H9 (cell line): ENCODE data around the gene PRRG3. TPM values are rescaled to one million over a fixed set of nuclear protein-coding genes. Genes with fewer than 3 reads are reported as not detected.

Experiments used
- DNase-seq: peaks from one replicate; pipeline ENCODE4 v3.0.0-alpha.2; 2017
- H2AFZ ChIP-seq: one replicate; pipeline ENCODE4 v1.6.1; 2013; ENCODE audit warnings: mild to moderate bottlenecking, low read length, control low read depth, moderate library complexity
- H2AK5ac ChIP-seq: 2 replicates; pipeline ENCODE4 v1.6.1; 2013; ENCODE audit warnings: low read length, control low read depth, mixed read lengths; ENCODE audit not compliant: insufficient read length
- H2BK120ac ChIP-seq: one replicate; pipeline ENCODE4 v1.6.1; 2013; ENCODE audit warnings: low read depth, mild to moderate bottlenecking, low read length, control low read depth, inconsistent platforms; ENCODE audit not compliant: poor library complexity, severe bottlenecking
- H2BK12ac ChIP-seq: 2 replicates; pipeline ENCODE4 v1.6.1; 2013; ENCODE audit warnings: low read length, control low read depth, mixed read lengths, low read depth; ENCODE audit not compliant: insufficient read length
- H2BK15ac ChIP-seq: 2 replicates; pipeline ENCODE4 v1.6.1; 2013; ENCODE audit warnings: low read depth, low read length, control low read depth
- H2BK20ac ChIP-seq: one replicate; pipeline ENCODE4 v1.6.1; 2013; ENCODE audit warnings: low read depth, mild to moderate bottlenecking, low read length, control low read depth, inconsistent platforms; ENCODE audit not compliant: poor library complexity, severe bottlenecking
- H2BK5ac ChIP-seq: 2 replicates; pipeline ENCODE4 v1.6.1; 2013; ENCODE audit warnings: low read length, control low read depth, mixed read lengths; ENCODE audit not compliant: insufficient read length
- H3K14ac ChIP-seq: 2 replicates; pipeline ENCODE4 v1.6.1; 2013; ENCODE audit warnings: low read length, control low read depth; ENCODE audit not compliant: insufficient read depth
- H3K18ac ChIP-seq: 2 replicates; pipeline ENCODE4 v1.6.1; 2013; ENCODE audit warnings: low read depth, mild to moderate bottlenecking, mixed read lengths, low read length, control low read depth; ENCODE audit not compliant: insufficient read length
- H3K23ac ChIP-seq: 2 replicates; pipeline ENCODE4 v1.6.1; 2013; ENCODE audit warnings: low read length, control low read depth, mixed read lengths, low read depth; ENCODE audit not compliant: insufficient read length
- H3K23me2 ChIP-seq: 2 replicates; pipeline ENCODE4 v1.6.1; 2013; ENCODE audit warnings: low read depth, mild to moderate bottlenecking, mixed read lengths, low read length, control low read depth; ENCODE audit not compliant: insufficient read length, poor library complexity, severe bottlenecking
- H3K27ac ChIP-seq: 2 replicates; pipeline ENCODE4 v1.5.1; 2013; ENCODE audit warnings: low read length, control low read depth, mixed read lengths, low read depth; ENCODE audit not compliant: insufficient read length
- H3K27me3 ChIP-seq: 2 replicates; pipeline ENCODE4 v1.6.1; 2013; ENCODE audit warnings: low read length, control low read depth, inconsistent platforms; ENCODE audit not compliant: insufficient read depth
- H3K4ac ChIP-seq: 2 replicates; pipeline ENCODE4 v1.6.1; 2013; ENCODE audit warnings: low read depth, mild to moderate bottlenecking, control low read depth, inconsistent platforms, low read length, moderate library complexity
- H3K4me1 ChIP-seq: 2 replicates; pipeline ENCODE4 v1.6.1; 2013; ENCODE audit warnings: low read length, control low read depth, inconsistent platforms; ENCODE audit not compliant: insufficient read depth
- H3K4me2 ChIP-seq: 2 replicates; pipeline ENCODE4 v1.6.1; 2013; ENCODE audit warnings: low read length, control low read depth, mixed read lengths; ENCODE audit not compliant: insufficient read length, insufficient read depth
- H3K56ac ChIP-seq: 2 replicates; pipeline ENCODE4 v1.6.1; 2013; ENCODE audit warnings: low read depth, mild to moderate bottlenecking, mixed read lengths, low read length, control low read depth; ENCODE audit not compliant: insufficient read length
- H3K79me1 ChIP-seq: 2 replicates; pipeline ENCODE4 v1.6.1; 2013; ENCODE audit warnings: low read depth, mild to moderate bottlenecking, moderate library complexity, low read length, control low read depth, inconsistent platforms; ENCODE audit not compliant: insufficient read depth, poor library complexity, severe bottlenecking
- H3K79me2 ChIP-seq: 2 replicates; pipeline ENCODE4 v1.6.1; 2013; ENCODE audit warnings: low read length, control low read depth, inconsistent platforms; ENCODE audit not compliant: insufficient read depth
- H3K9ac ChIP-seq: 2 replicates; pipeline ENCODE4 v1.6.1; 2013; ENCODE audit warnings: low read length, control low read depth, mixed read lengths; ENCODE audit not compliant: insufficient read length; ENCODE audit errors: extremely low read depth
- H3K9me3 ChIP-seq: one replicate; pipeline ENCODE4 v1.6.1; 2013; ENCODE audit warnings: low read depth, low read length, inconsistent platforms; ENCODE audit not compliant: control insufficient read depth
- H3T11ph ChIP-seq: one replicate; pipeline ENCODE4 v1.6.1; 2013; ENCODE audit warnings: mild to moderate bottlenecking, low read length, control low read depth, inconsistent platforms
- H4K20me1 ChIP-seq: one replicate; pipeline ENCODE4 v1.6.1; 2013; ENCODE audit not compliant: control insufficient read depth, insufficient read length, insufficient read depth
- H4K5ac ChIP-seq: 2 replicates; pipeline ENCODE4 v1.6.1; 2013; ENCODE audit warnings: low read depth, mild to moderate bottlenecking, mixed read lengths, low read length, control low read depth; ENCODE audit not compliant: insufficient read length
- H4K8ac ChIP-seq: replicated peaks from 2 replicates; pipeline ENCODE4 v1.6.1; 2013; ENCODE audit warnings: low read length, control low read depth, mixed read lengths, low read depth; ENCODE audit not compliant: insufficient read length
- H4K91ac ChIP-seq: 2 replicates; pipeline ENCODE4 v1.6.1; 2013; ENCODE audit warnings: low read depth, mild to moderate bottlenecking, moderate library complexity, mixed read lengths, low read length, control low read depth; ENCODE audit not compliant: insufficient read length
- H3K27ac Mint-ChIP-seq, 3 experiments: 2 replicates in 2 of 3; 3 replicates in 1 of 3; pipeline ENCODE4 v1.8.0; 2020 to 2021; ENCODE audit warnings: mixed read lengths in 3 of 3, mild to moderate bottlenecking in 1 of 3, moderate library complexity in 1 of 3
- H3K27me3 Mint-ChIP-seq: 2 replicates; pipeline ENCODE4 v1.8.0; 2021; ENCODE audit warnings: low read depth, mild to moderate bottlenecking, moderate library complexity, mixed read lengths
- H3K36me3 Mint-ChIP-seq, 3 experiments: 2 replicates in 2 of 3; 3 replicates in 1 of 3; pipeline ENCODE4 v1.8.0; 2020 to 2021; ENCODE audit warnings: low read depth in 3 of 3, mixed read lengths in 3 of 3; ENCODE audit not compliant: insufficient read depth in 1 of 3
- H3K4me1 Mint-ChIP-seq, 2 experiments: 2 replicates each; pipeline ENCODE4 v1.8.0; 2020; ENCODE audit warnings: mixed read lengths in 2 of 2
- H3K4me3 Mint-ChIP-seq, 2 experiments: 2 replicates in 1 of 2; 3 replicates in 1 of 2; pipeline ENCODE4 v1.8.0; 2020 to 2021; ENCODE audit warnings: mild to moderate bottlenecking in 2 of 2, mixed read lengths in 2 of 2, moderate library complexity in 1 of 2
- H3K9me3 Mint-ChIP-seq, 2 experiments: 2 replicates in 1 of 2; 3 replicates in 1 of 2; pipeline ENCODE4 v1.8.0; 2020; ENCODE audit warnings: mild to moderate bottlenecking in 2 of 2, mixed read lengths in 2 of 2, moderate library complexity in 1 of 2
- CTCF ChIP-seq: fragments of 200-600 bp; sonication (generic); conservative IDR thresholded peaks from 3 replicates; pipeline ENCODE4 v1.8.0; 2021; ENCODE audit warnings: antibody characterized with exemption, mild to moderate bottlenecking
- total RNA-seq: library from RNA; stranded (reverse); gene quantifications from 2 replicates; pipeline ENCODE4 v1.2.1, GENCODE V29; 2021

The PRRG3 gene
- total RNA-seq, 1 experiment from 2014 or later, result 4.9 TPM

- no peak overlapping the region for H3K23ac ChIP-seq
- H3K23me2 ChIP-seq, result no peaks in the 10 kb centered on the region
- H3K56ac ChIP-seq, result no peak overlapping the region
- no peak overlapping the region for H3T11ph ChIP-seq
- Mint-ChIP-seq H3K9me3 (peaks cover 27 to 35% of the 10 kb centered on the region in 2 experiments), H3K36me3 (peaks cover 0 to 4% (median 2%) of the 10 kb centered on the region in 3 experiments; a peak in 2 of 7 replicates), H3K27ac (no peak overlapping the region), H3K4me3 (no peak overlapping the region), H3K27me3 (peaks cover 11% of the 10 kb centered on the region), H3K4me1 (no peaks in the 10 kb centered on the region)
- H3K18ac ChIP-seq, result no peak overlapping the region
- no peaks in the 10 kb centered on the region for H3K4me1 ChIP-seq
- H3K27ac ChIP-seq, result no peak overlapping the region
- no peaks in the 10 kb centered on the region for H4K20me1 ChIP-seq
- no peak overlapping the region for H2AFZ ChIP-seq
- no peak overlapping the region for H3K14ac ChIP-seq
- no peak overlapping the region for H3K4ac ChIP-seq
- no peak overlapping the region for H4K91ac ChIP-seq
- H3K27me3 ChIP-seq, result no peaks in the 10 kb centered on the region
- H3K79me1 ChIP-seq, result no peaks in the 10 kb centered on the region
- H2BK20ac ChIP-seq, result no peak overlapping the region
- H2AK5ac ChIP-seq, result no peak overlapping the region
- H3K4me2 ChIP-seq, result no peak overlapping the region
- H4K5ac ChIP-seq, result no peak overlapping the region
- DNase-seq, result no peak
- no peak overlapping the region for H4K8ac ChIP-seq
- H2BK5ac ChIP-seq, result no peak overlapping the region
- no peak overlapping the region for H2BK120ac ChIP-seq
- H2BK12ac ChIP-seq, result no peak overlapping the region
- no peak overlapping the region for H2BK15ac ChIP-seq
- no peak for TF ChIP-seq CTCF
- peaks cover 47% of the 10 kb centered on the region for H3K9me3 ChIP-seq
- H3K9ac ChIP-seq, result no peak overlapping the region
- no peaks in the 10 kb centered on the region for H3K79me2 ChIP-seq
Measured at GRCh38 chrX:151688695-151689094, 6.6 kb upstream of the PRRG3 start.
